Measurements from ENCODE around the gene CCDC85C.

DNA sequence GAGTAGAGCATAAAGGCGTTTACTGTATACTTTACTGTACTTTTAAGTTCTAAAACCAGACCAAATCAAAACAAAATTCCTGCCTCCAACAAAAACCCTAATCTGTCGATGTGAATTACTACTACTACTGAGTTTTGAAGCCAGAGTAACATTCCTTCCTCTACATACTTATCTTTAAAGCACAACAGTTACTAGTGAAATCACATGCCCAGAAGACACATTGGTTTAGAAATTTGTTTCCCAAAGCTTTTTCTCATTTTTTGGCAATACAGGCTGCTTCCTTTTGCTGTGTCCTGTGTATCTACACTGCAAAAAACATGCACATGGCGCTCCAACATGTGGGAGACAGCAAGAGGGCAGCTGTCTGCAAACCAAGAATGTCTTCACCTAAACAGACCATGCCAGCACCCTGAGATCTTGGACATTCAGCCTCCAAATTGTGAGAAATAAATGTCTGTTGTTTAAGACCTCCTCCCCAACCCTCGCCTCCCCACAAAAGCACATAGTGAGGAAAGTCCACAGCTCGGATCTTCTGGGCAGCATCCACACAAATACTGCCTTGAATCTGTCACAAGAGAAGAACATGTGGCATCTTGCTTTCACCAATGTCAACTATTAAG, 144.4 kb downstream of the CCDC85C start:
- TF ChIP-seq, protein P1, sequence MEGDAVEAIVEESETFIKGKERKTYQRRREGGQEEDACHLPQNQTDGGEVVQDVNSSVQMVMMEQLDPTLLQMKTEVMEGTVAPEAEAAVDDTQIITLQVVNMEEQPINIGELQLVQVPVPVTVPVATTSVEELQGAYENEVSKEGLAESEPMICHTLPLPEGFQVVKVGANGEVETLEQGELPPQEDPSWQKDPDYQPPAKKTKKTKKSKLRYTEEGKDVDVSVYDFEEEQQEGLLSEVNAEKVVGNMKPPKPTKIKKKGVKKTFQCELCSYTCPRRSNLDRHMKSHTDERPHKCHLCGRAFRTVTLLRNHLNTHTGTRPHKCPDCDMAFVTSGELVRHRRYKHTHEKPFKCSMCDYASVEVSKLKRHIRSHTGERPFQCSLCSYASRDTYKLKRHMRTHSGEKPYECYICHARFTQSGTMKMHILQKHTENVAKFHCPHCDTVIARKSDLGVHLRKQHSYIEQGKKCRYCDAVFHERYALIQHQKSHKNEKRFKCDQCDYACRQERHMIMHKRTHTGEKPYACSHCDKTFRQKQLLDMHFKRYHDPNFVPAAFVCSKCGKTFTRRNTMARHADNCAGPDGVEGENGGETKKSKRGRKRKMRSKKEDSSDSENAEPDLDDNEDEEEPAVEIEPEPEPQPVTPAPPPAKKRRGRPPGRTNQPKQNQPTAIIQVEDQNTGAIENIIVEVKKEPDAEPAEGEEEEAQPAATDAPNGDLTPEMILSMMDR (conservative IDR thresholded peaks at IDR 0.05; ENCODE audit: low read length), result no peak
- no peak for TF ChIP-seq EZH2phosphoT487 (IDR thresholded peaks at IDR 0.05; ENCODE audit: borderline replicate concordance, low read depth, low read length)

All from OCI-LY7 (cell line).